Uterus (tissue), 2 donors: Measurements from ENCODE around the gene STX1B.

ENCODE experiments used
- CTCF ChIP-seq, 4 experiments: fragments of 200-600 bp in 2 of 4; fragments of 450-650 bp in 2 of 4; sonication (generic) in 2 of 4; IDR thresholded peaks; one replicate each; pipeline ENCODE4 v1.5.1; 2016 to 2019; ENCODE audit warnings: antibody characterized with exemption in 4 of 4, mild to moderate bottlenecking in 2 of 4, moderate library complexity in 1 of 4
- POLR2A ChIP-seq, 2 donors: fragments of 450-650 bp; IDR thresholded peaks; one replicate each; pipeline ENCODE4 v1.6.1; 2016; ENCODE audit warnings: antibody characterized with exemption in 2 of 2, mild to moderate bottlenecking in 1 of 2, moderate library complexity in 1 of 2

- TF ChIP-seq CTCF (IDR thresholded peaks at IDR 0.05): no peak
- TF ChIP-seq POLR2A (IDR thresholded peaks at IDR 0.05): no peak
These were observed 5.6 kb upstream of the STX1B start for GRCh38 chr16:31016018-31016417.
